ENCODE results near the gene UMAD1. TPM values are rescaled to one million over a fixed set of nuclear protein-coding genes. Genes with fewer than 3 reads are reported as not detected.

The UMAD1 gene
- total and polyA plus RNA-seq, 2 of the 13 experiments (the other 11 are each of a cell fraction or from before 2014, with no cell fraction given): 16.8 to 17.6 TPM

GRCh38 chr7:7889791-7890568 lies 249.4 kb downstream of the UMAD1 start:
- 96% methylated on average over 5 of the region's 5 CpGs for WGBS (ENCODE audit: low lambda C conversion rate)
- TF ChIP-seq ZBTB1 (CRISPR knock-in tag; IDR thresholded peaks at IDR 0.05; ENCODE audit: borderline replicate concordance) (no peak), KDM5B (CRISPR knock-in tag; IDR thresholded peaks at IDR 0.05; ENCODE audit: borderline replicate concordance) (no peak), NCOA2 (CRISPR knock-in tag; IDR thresholded peaks at IDR 0.05) (no peak), ZNF724P (CRISPR knock-in tag; IDR thresholded peaks at IDR 0.05; ENCODE audit: borderline replicate concordance) (no peak), TEAD2 (CRISPR knock-in tag; IDR thresholded peaks at IDR 0.05) (no peak), RAD21 (CRISPR knock-in tag; IDR thresholded peaks at IDR 0.05) (no peak), IRF2 (CRISPR knock-in tag; IDR thresholded peaks at IDR 0.05) (no peak), ZNF749 (CRISPR knock-in tag; IDR thresholded peaks at IDR 0.05; ENCODE audit: borderline replicate concordance) (no peak), MED13 (CRISPR knock-in tag; IDR thresholded peaks at IDR 0.05) (no peak), ZNF441 (CRISPR knock-in tag; IDR thresholded peaks at IDR 0.05; ENCODE audit: borderline replicate concordance) (no peak), RNF2 (conservative IDR thresholded peaks at IDR 0.05; ENCODE audit: low read depth) (no peak), ZFP82 (CRISPR knock-in tag; IDR thresholded peaks at IDR 0.05; ENCODE audit: borderline replicate concordance) (no peak)
- TF ChIP-seq, protein P1, sequence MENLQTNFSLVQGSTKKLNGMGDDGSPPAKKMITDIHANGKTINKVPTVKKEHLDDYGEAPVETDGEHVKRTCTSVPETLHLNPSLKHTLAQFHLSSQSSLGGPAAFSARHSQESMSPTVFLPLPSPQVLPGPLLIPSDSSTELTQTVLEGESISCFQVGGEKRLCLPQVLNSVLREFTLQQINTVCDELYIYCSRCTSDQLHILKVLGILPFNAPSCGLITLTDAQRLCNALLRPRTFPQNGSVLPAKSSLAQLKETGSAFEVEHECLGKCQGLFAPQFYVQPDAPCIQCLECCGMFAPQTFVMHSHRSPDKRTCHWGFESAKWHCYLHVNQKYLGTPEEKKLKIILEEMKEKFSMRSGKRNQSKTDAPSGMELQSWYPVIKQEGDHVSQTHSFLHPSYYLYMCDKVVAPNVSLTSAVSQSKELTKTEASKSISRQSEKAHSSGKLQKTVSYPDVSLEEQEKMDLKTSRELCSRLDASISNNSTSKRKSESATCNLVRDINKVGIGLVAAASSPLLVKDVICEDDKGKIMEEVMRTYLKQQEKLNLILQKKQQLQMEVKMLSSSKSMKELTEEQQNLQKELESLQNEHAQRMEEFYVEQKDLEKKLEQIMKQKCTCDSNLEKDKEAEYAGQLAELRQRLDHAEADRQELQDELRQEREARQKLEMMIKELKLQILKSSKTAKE (CRISPR knock-in tag; IDR thresholded peaks at IDR 0.05; ENCODE audit: borderline replicate concordance): no peak
- TF ChIP-seq, protein P2, sequence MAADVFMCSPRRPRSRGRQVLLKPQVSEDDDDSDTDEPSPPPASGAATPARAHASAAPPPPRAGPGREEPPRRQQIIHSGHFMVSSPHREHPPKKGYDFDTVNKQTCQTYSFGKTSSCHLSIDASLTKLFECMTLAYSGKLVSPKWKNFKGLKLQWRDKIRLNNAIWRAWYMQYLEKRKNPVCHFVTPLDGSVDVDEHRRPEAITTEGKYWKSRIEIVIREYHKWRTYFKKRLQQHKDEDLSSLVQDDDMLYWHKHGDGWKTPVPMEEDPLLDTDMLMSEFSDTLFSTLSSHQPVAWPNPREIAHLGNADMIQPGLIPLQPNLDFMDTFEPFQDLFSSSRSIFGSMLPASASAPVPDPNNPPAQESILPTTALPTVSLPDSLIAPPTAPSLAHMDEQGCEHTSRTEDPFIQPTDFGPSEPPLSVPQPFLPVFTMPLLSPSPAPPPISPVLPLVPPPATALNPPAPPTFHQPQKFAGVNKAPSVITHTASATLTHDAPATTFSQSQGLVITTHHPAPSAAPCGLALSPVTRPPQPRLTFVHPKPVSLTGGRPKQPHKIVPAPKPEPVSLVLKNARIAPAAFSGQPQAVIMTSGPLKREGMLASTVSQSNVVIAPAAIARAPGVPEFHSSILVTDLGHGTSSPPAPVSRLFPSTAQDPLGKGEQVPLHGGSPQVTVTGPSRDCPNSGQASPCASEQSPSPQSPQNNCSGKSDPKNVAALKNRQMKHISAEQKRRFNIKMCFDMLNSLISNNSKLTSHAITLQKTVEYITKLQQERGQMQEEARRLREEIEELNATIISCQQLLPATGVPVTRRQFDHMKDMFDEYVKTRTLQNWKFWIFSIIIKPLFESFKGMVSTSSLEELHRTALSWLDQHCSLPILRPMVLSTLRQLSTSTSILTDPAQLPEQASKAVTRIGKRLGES (CRISPR knock-in tag; IDR thresholded peaks at IDR 0.05; ENCODE audit: borderline replicate concordance): no peak
- TF ChIP-seq, protein P3, sequence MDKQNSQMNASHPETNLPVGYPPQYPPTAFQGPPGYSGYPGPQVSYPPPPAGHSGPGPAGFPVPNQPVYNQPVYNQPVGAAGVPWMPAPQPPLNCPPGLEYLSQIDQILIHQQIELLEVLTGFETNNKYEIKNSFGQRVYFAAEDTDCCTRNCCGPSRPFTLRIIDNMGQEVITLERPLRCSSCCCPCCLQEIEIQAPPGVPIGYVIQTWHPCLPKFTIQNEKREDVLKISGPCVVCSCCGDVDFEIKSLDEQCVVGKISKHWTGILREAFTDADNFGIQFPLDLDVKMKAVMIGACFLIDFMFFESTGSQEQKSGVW (CRISPR knock-in tag; IDR thresholded peaks at IDR 0.05; ENCODE audit: borderline replicate concordance): no peak

More at GRCh38 chr7:7889791-7890568, 249.4 kb downstream of the UMAD1 start:
- H3K4me2 ChIP-seq (ENCODE audit: low read depth, low read length): no peak overlapping the region
- H3K36me3 ChIP-seq (replicated peaks in 1 of 2; ENCODE audit: control insufficient read depth in 1 of 2, insufficient read depth in 2 of 2, low read length in 2 of 2): no peaks in the 10 kb centered on the region
- no peak for DNase-seq (ENCODE audit: low spot score)
- H3K4me3 ChIP-seq (replicated peaks in 1 of 3; ENCODE audit: insufficient read depth in 1 of 3, low read depth in 2 of 3, low read length in 3 of 3): no peak overlapping the region
- ATAC-seq: no peak
- no peak for FAIRE-seq
- ChIA-PET POLR2A (no interaction called here), CTCF (ENCODE audit: low intra/inter-chr PET ratio, low total read pairs) (no interaction called here)
- intact Hi-C loops (cut with micrococcal nuclease; ENCODE audit: unreplicated experiment): no loop called here
- H3K27me3 ChIP-seq (ENCODE audit: control insufficient read depth in 1 of 2, insufficient read depth in 2 of 2, low read length in 2 of 2): no peaks in the 10 kb centered on the region; a peak in 1 of 5 replicates
- no peaks in the 10 kb centered on the region for H4K20me1 ChIP-seq (ENCODE audit: insufficient read depth, low read length)
- no peaks in the 10 kb centered on the region for H3K4me1 ChIP-seq (ENCODE audit: insufficient read depth, low read length)
- no peak overlapping the region for H3K9ac ChIP-seq (ENCODE audit: insufficient read depth, low read depth, low read length)
- in situ Hi-C loops (cut with HindIII; ENCODE audit: extremely low pct_ligation_motif_present, low pct_unique_long_range_greater_than_20kb): no loop called here
- H3K79me2 ChIP-seq (ENCODE audit: insufficient read depth, low read length): no peaks in the 10 kb centered on the region
- H2AFZ ChIP-seq (ENCODE audit: low read length): no peak overlapping the region
- H3K27ac ChIP-seq (ENCODE audit: extremely low read length, insufficient read depth, low read length): no peak overlapping the region
- no peaks in the 10 kb centered on the region for H3K9me3 ChIP-seq (ENCODE audit: low read length)
- no TSS peak for BruUV-seq (replicated peaks)
